GM10248 (cell line): ENCODE measurements around the gene CCL23.
"Not testable (repeated sequence)": the region's sequence is repeated elsewhere in the genome, so short reads cannot be mapped to it uniquely, and the experiment has no call there.

ENCODE experiments used
- CTCF ChIA-PET: fragments of 300-600 bp; sonication (Branson Sonifier 250); formaldehyde crosslinking; extraction: SDS; loops from one replicate; lab custom pipeline; 2021; ENCODE audit warnings: antibody characterized with exemption; lab: Yijun Ruan, JAX
- POLR2A ChIA-PET: fragments of 350-650 bp; sonication (Branson Sonifier 250); formaldehyde crosslinking; extraction: SDS; loops from one replicate; lab custom pipeline; 2020; ENCODE audit warnings: antibody characterized with exemption; lab: Yijun Ruan, JAX
- DNase-seq: peaks from one replicate; pipeline ENCODE4 v3.0.0; 2012; ENCODE audit errors: extremely low spot score
- TF ChIP-seq, protein P1 (sequence below): IDR thresholded peaks from 2 replicates; pipeline ENCODE4 v1.5.1; 2012; ENCODE audit warnings: mild to moderate bottlenecking, low read depth; ENCODE audit errors: extremely low read depth, missing control alignments, control extremely low read depth

Gene CCL23

DNA sequence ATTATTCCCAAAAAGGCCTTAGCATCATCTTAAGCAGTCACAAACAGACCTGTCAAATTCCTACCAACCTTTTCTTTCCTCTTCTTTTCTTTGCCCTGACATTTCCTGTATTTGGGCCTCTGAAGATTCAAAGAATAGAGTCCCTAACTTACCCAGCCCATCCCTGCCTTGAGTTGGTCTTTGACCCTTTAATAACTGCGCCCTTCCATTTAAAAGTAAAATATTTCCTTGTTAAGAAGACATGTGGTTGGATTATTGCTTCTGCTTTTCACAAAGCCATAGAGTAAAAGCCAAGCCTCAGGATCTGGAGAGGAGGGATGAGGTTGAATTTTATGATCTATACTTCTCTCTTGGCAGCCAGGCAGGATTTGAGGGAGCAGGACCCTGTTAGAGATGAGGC, 13.2 kb upstream of the CCL23 start:
- no peak for DNase-seq
- POLR2A ChIA-PET = no interaction called here
- CTCF ChIA-PET = interaction anchor here (0.8 kb wide), 1 partner anchor 14 kb away, joined by 3 read pairs; no protein-coding TSS in a partner anchor
- TF ChIP-seq, protein P1, sequence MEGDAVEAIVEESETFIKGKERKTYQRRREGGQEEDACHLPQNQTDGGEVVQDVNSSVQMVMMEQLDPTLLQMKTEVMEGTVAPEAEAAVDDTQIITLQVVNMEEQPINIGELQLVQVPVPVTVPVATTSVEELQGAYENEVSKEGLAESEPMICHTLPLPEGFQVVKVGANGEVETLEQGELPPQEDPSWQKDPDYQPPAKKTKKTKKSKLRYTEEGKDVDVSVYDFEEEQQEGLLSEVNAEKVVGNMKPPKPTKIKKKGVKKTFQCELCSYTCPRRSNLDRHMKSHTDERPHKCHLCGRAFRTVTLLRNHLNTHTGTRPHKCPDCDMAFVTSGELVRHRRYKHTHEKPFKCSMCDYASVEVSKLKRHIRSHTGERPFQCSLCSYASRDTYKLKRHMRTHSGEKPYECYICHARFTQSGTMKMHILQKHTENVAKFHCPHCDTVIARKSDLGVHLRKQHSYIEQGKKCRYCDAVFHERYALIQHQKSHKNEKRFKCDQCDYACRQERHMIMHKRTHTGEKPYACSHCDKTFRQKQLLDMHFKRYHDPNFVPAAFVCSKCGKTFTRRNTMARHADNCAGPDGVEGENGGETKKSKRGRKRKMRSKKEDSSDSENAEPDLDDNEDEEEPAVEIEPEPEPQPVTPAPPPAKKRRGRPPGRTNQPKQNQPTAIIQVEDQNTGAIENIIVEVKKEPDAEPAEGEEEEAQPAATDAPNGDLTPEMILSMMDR = no peak

DNA sequence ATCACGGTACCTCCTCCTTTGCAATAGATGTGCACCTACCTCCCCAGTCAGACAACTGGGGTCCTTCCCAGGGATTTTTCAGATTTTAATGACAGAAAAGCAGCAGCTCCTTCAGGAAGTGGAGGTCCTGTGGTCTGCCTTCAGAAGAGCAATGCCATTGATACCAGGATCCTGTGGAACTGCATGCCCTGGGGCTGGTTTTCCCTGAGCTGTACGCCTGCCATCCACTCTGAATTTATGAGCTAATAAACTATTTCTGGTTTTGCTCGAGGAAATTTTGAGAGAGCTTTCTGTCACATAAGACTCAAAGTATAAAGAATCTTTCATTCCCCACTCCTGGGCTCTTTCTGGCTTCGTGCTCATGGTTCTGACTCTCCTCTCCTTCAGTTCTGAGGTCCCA, 10.0 kb upstream of the CCL23 start:
- DNase-seq = no peak
- TF ChIP-seq, protein P1 = no peak
- ChIA-PET CTCF (no interaction called here), POLR2A (no interaction called here)

DNA sequence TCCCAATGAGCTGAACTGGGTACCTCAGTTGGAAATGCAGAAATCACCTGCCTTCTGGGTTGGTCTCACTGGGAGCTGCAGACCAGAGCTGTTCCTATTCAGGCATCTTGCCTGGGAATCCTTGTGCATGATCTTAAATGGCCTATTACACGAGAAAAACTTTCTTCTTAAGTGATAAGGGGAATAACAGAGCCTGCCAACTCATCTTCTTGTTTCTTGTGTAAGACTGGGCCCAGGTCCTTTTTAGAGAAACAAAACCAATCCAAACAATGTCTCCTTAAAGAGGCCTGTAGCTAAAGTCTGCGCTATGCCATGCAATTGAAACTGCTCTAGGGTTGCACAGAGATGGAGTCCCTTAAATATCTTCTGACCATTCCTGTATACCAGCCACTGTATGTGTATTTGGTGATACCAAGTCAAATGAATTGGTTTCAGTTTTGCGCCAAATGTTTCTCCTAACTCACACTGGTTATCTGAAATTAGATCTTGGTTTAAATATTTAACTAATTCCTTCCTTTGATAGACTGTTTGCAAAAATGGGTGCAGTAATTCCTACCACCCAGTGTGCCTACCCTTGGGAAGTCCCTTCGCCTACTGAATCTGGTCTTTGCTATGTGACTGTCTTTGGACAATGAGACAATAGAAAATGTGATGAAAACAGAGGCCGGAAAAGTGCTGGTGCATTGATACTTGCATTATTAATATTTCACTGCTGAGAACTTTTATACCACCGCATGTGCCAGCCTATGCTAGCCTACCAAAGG, 6.5 kb upstream of the CCL23 start:
- TF ChIP-seq, protein P1 = no peak
- POLR2A ChIA-PET = no interaction called here

DNA sequence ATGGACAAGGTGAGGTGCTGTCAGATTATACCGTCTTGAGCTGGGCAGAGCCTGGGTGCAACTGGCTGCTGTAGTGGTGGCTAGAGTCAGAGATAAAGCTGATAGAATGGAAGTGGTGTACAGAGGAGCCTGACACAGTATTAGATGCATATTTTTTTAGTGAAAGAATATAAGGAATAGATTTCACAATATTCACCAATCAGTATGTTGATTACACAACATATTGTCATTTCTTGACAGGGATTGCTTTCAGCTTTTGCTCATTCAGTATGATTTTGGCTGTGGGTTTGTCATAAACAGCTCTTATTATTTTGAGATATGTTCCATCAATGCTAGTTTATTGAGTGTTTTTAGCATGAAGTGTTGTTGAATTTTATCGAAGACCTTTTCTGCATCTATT, 1.7 kb upstream of the CCL23 start:
- CTCF ChIA-PET = interaction anchor here (0.9 to 2.9 kb wide), 5 partner anchors 9 to 54 kb away, joined by 3 to 15 read pairs (median 3); no protein-coding TSS in a partner anchor
- no peak for DNase-seq
- POLR2A ChIA-PET = no interaction called here
- TF ChIP-seq, protein P1 = no peak

More for the DNA sequence above, 6.5 kb upstream of the CCL23 start:
- CTCF ChIA-PET = interaction anchor here (0.9 to 1.5 kb wide), 5 partner anchors 13 to 126 kb away, joined by 3 to 4 read pairs (median 4); no protein-coding TSS in a partner anchor
- DNase-seq = no peak

DNA sequence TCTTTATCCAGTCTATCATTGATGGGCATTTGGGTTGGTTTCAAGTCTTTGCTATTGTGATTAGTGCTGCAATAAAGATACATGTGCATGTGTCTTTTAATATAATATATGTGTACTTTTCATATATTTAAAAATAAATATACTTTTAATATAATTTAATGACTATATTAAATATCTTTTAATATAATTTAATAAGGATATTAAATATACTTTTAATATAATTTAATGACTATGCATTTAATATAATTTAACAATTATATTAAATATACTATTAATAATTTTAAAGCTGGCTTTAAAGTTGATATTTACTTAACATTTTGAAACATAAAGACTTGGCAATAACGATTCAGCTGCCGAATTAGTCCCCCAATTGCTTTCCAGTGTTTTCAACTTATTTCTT, 1.2 kb downstream of the CCL23 start:
- CTCF ChIA-PET = no interaction called here
- TF ChIP-seq, protein P1 = no peak
- POLR2A ChIA-PET = no interaction called here
- no peak for DNase-seq

DNA sequence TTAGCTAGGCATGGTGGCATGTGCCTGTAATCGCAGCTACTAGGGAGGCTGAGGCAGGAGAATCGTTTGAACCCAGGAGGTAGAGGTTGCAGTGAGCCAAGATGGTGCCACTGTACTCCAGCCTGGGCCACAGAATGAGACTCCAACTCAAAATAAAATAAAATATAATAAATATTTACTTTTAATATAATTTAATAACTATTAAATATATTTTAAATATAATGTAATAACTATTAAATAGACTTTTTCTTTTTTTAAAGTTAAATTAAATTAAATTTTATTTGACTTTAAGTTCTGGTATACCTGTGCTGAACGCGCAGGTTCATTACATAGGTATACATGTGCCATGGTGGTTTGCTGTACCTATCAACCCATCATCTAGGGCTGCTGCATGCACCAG, 1.9 kb downstream of the CCL23 start:
- POLR2A ChIA-PET, DNase-seq: not testable (repeated sequence)
- CTCF ChIA-PET = interaction anchor here (2.1 kb wide), 1 partner anchor 10 kb away, joined by 6 read pairs; no protein-coding TSS in a partner anchor

DNA sequence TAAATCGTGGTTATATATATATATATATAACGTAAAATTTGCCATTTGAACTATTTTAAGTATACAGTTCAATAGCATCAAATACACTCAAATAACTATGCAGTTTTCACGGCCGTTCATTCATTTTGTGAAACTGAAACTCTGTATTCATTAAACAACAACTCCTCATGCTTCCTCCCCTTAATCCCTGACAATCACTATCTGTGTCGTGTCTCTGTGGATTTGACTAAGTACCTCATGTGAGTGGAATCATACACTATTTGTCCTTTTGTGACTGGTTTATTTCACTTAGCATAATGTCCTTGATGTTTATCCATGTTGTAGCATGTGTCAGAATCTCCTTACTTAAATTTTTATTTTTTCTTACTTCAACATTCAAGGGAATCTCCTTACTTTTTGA, 2.8 kb downstream of the CCL23 start:
- no peak for DNase-seq
- TF ChIP-seq, protein P1 = no peak
- CTCF ChIA-PET = interaction anchor here (2.1 kb wide), 1 partner anchor 9 kb away, joined by 6 read pairs; no protein-coding TSS in a partner anchor
- POLR2A ChIA-PET = no interaction called here
